Epidermal melanocyte (primary cell): ENCODE results near the gene SLC6A8.
"Not testable (repeated sequence)": the region's sequence is repeated elsewhere in the genome, so short reads cannot be mapped to it uniquely, and the experiment has no call there.

Source experiments
- DNase-seq: peaks from one replicate; pipeline ENCODE4 v3.0.0; 2011; ENCODE audit warnings: low spot score; ENCODE audit not compliant: insufficient read length

Gene SLC6A8

GRCh38 chrX:153705403-153706060, 17.8 kb downstream of the SLC6A8 start:
- DNase-seq = not testable (repeated sequence)

GRCh38 chrX:153706799-153707198, 19.1 kb downstream of the SLC6A8 start:
- DNase-seq = no peak

- no peak for DNase-seq
These were observed 19.7 kb downstream of the SLC6A8 start for GRCh38 chrX:153707406-153707805.

GRCh38 chrX:153708415-153708814, 20.7 kb downstream of the SLC6A8 start:
- peak; percentile 57 for DNase-seq

GRCh38 chrX:153709726-153710674, 22.3 kb downstream of the SLC6A8 start:
- DNase-seq = no peak

GRCh38 chrX:153714256-153714655, 26.5 kb downstream of the SLC6A8 start:
- no peak for DNase-seq

GRCh38 chrX:153717445-153717844, 29.7 kb downstream of the SLC6A8 start:
- DNase-seq = no peak

GRCh38 chrX:153719238-153719637, 31.5 kb downstream of the SLC6A8 start:
- no peak for DNase-seq

- DNase-seq = no peak
These were observed 32.0 kb downstream of the SLC6A8 start for GRCh38 chrX:153719701-153720100.

- DNase-seq = no peak
These were observed 35.1 kb downstream of the SLC6A8 start for GRCh38 chrX:153722704-153723350.

GRCh38 chrX:153723351-153724251, 35.9 kb downstream of the SLC6A8 start:
- no peak for DNase-seq

- peak; percentile 90 for DNase-seq
These were observed 36.7 kb downstream of the SLC6A8 start, which contains the start of the genes ABCD1 and BCAP31 for GRCh38 chrX:153724252-153725038. TSS of gene ABCD1 (plus strand) at chrX:153724856. CDS start at chrX:153725267, 411 bp downstream. TSS of gene BCAP31 (minus strand) at chrX:153724387. CDS start at chrX:153723244, 1,143 bp downstream.

GRCh38 chrX:153725039-153725831, 37.5 kb downstream of the SLC6A8 start:
- DNase-seq = no peak

- no peak for DNase-seq
These were observed 38.1 kb downstream of the SLC6A8 start for GRCh38 chrX:153725832-153726285.

- DNase-seq = peak; percentile 46
These were observed 38.8 kb downstream of the SLC6A8 start for GRCh38 chrX:153726286-153727122.

GRCh38 chrX:153727123-153727931, 39.6 kb downstream of the SLC6A8 start:
- DNase-seq = no peak

- no peak for DNase-seq
These were observed 40.4 kb downstream of the SLC6A8 start for GRCh38 chrX:153728095-153728494.
